HG03469 (cell line): ENCODE data around the gene PCDHGA10.
"Not testable (repeated sequence)": the region's sequence is repeated elsewhere in the genome, so short reads cannot be mapped to it uniquely, and the experiment has no call there.

Experiments used
- ATAC-seq: cut with Tn5 transposase; IDR thresholded peaks from one replicate; pipeline ENCODE4 v1.9.1; 2021; ENCODE audit warnings: mild to moderate bottlenecking, moderate library complexity, moderate number of reproducible peaks; ENCODE audit not compliant: unreplicated experiment

The PCDHGA10 gene

GRCh38 chr5:141412854-141413539 lies at the start of gene PCDHGA10:
Gene PCDHGA10, plus strand, starts transcription at chr5:141412987. Its CDS starts 189 bp downstream, at chr5:141413176.
- peak; percentile 54 for ATAC-seq

DNA sequence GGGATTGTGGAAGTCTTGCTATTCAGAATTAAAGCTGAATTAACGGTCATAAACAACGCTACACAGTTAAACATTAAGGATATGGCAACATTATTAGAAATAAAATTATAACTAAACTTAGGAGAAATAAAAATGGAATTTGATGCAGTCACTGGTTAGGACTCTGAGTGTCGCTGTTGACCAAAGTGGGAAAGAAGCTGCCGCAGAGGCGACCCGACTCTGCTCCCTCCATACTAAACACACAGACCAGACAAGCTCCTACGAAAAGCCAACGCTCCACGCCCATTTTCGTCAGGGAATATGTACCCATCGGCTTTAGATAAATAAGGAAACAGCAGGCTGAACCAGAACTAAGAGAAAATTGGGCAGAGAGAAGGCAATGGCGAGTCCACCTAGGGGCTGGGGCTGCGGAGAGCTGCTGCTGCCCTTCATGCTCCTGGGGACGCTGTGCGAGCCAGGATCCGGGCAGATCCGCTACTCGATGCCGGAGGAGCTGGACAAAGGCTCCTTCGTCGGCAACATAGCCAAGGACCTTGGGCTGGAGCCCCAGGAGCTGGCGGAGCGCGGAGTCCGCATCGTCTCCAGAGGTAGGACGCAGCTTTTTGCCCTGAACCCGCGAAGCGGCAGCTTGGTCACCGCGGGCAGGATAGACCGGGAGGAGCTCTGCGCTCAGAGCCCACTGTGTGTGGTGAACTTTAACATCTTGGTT lies 48.7 kb upstream of the PCDHGA10 start, which contains the start of gene PCDHGA5:
TSS of gene PCDHGA5 (plus strand) at position 211 of the 709 bp plus-strand sequence. CDS start at position 380, 169 bp downstream.
- no peak for ATAC-seq

- ATAC-seq, result no peak
Observed at GRCh38 chr5:141366016-141366896, 46.5 kb upstream of the PCDHGA10 start.

GRCh38 chr5:141369994-141370848 lies 42.6 kb upstream of the PCDHGA10 start, which contains the start of gene PCDHGB3:
Gene PCDHGB3, plus strand, starts transcription at chr5:141370242. Its CDS starts 153 bp downstream, at chr5:141370395.
- ATAC-seq, result peak; percentile 96

DNA sequence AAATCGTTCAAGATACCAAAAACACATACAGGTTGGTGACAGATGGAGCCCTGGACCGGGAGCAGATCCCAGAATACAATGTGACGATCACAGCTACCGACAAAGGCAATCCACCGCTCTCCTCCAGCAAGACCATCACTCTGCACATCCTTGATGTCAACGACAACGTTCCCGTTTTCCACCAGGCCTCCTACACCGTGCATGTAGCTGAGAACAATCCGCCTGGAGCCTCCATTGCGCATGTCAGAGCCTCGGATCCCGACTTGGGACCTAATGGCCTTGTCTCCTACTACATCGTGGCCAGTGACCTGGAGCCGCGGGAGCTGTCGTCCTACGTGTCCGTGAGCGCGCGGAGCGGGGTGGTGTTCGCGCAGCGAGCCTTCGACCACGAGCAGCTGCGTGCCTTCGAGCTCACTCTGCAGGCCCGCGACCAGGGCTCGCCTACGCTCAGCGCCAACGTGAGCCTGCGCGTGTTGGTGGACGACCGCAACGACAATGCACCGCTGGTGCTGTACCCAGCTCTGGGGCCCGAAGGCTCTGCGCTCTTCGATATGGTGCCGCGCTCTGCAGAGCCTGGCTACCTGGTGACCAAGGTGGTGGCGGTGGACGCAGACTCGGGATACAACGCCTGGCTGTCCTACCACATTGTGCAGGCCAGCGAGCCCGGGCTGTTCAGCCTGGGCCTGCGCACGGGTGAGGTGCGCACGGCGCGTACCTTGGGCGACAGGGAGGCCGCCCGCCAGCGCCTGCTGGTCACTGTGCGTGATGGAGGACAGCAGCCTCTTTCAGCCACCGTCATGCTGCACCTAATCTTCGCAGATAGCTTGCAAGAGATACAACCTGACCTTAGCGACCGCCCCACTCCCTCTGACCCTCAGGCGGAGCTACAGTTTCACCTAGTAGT lies 41.0 kb upstream of the PCDHGA10 start:
- no peak for ATAC-seq

- no peak for ATAC-seq
Observed at GRCh38 chr5:141373673-141374317, 39.0 kb upstream of the PCDHGA10 start, which contains the start of gene PCDHGA6. Gene PCDHGA6, plus strand, starts transcription at chr5:141373891. Its CDS starts 193 bp downstream, at chr5:141374084.

DNA sequence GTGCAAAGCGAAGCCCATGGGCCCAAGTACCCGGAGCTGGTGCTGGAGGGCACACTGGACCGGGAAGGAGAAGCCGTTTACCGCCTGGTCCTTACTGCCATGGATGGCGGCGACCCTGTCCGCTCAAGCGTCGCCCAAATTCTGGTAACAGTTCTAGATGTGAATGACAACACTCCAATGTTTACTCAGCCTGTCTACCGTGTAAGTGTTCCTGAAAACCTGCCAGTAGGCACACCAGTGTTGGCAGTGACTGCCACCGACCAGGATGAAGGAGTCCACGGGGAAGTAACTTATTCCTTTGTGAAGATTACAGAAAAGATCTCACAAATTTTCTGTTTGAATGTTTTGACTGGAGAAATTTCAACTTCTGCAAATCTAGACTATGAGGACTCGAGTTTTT lies 38.2 kb upstream of the PCDHGA10 start:
- ATAC-seq, result no peak

DNA sequence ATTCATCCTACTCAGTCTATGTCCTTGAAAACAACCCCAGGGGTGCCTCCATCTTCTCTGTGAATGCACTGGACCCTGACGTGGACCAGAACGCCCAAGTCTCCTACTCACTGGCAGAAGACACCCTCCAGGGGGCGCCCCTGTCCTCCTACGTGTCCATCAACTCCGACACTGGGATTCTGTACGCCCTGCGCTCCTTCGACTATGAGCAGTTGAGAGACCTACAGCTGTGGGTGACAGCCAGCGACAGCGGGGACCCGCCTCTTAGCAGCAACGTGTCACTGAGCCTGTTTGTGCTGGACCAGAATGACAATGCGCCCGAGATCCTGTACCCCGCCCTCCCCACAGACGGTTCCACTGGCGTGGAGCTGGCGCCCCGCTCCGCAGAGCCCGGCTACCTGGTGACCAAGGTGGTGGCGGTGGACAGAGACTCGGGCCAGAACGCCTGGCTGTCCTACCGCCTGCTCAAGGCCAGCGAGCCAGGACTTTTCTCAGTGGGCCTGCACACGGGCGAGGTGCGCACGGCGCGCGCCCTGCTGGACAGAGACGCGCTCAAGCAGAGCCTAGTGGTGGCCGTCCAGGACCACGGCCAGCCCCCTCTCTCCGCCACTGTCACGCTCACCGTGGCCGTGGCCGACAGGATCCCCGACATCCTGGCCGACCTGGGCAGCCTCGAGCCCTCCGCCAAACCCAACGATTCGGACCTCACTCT lies 37.2 kb upstream of the PCDHGA10 start:
- ATAC-seq, result not testable (repeated sequence)

- ATAC-seq, result no peak
Observed at GRCh38 chr5:141382469-141383294, 30.1 kb upstream of the PCDHGA10 start, which contains the start of gene PCDHGA7. Gene PCDHGA7, plus strand, starts transcription at chr5:141382742. Its CDS starts 158 bp downstream, at chr5:141382900.

DNA sequence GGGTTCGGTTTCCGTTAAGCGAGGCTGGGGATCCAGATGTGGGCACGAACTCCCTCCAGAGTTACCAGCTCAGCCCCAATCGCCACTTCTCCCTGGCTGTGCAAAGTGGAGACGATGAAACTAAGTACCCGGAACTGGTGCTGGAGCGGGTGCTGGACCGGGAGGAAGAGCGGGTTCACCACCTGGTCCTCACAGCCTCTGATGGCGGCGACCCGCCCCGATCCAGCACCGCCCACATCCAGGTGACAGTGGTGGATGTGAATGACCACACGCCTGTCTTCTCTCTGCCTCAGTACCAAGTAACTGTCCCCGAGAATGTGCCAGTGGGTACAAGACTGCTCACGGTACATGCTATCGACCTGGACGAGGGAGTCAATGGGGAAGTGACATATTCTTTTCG lies 29.4 kb upstream of the PCDHGA10 start:
- no peak for ATAC-seq

- no peak for ATAC-seq
Observed at GRCh38 chr5:141384471-141385267, 28.1 kb upstream of the PCDHGA10 start.

- peak; percentile 60 for ATAC-seq
Observed at GRCh38 chr5:141387557-141388311, 25.1 kb upstream of the PCDHGA10 start, which contains the start of gene PCDHGB4. Gene PCDHGB4, plus strand, starts transcription at chr5:141387698. Its CDS starts 187 bp downstream, at chr5:141387885.

GRCh38 chr5:141388661-141389060 lies 24.1 kb upstream of the PCDHGA10 start:
- no peak for ATAC-seq

DNA sequence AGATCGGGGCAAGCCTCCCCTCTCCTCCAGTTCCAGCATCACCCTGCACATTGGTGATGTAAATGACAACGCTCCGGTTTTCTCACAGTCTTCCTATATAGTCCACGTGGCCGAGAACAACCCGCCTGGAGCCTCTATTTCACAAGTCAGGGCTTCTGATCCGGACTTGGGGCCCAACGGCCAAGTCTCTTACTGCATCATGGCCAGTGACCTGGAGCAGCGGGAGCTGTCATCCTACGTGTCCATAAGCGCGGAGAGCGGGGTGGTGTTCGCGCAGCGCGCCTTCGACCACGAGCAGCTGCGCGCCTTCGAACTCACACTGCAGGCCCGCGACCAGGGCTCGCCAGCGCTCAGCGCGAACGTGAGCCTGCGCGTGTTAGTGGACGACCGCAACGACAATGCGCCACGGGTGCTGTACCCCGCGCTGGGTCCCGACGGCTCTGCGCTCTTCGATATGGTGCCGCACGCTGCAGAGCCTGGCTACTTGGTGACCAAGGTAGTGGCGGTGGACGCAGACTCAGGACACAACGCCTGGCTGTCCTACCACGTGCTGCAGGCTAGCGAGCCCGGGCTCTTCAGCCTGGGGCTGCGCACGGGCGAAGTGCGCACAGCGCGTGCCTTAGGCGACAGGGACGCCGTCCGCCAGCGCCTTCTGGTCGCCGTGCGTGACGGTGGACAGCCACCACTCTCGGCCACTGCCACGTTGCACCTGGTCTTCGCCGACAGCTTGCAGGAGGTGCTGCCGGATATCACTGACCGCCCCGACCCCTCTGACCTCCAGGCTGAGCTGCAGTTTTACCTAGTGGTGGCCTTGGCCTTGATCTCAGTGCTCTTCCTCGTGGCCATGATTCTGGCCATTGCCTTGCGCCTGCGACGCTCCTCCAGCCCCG lies 23.4 kb upstream of the PCDHGA10 start:
- no peak for ATAC-seq
